NCI-H128 (cell line): ENCODE results near the gene ACADSB.

Experiments
- DNase-seq: peaks from one replicate; lab custom pipeline; 2025; ENCODE audit not compliant: unreplicated experiment; lab: John Stamatoyannopoulos, UW

Gene ACADSB

GRCh38 chr10:123038782-123039631 lies 30.2 kb downstream of the ACADSB start:
- no peak for DNase-seq

- no peak for DNase-seq
These were observed 30.8 kb downstream of the ACADSB start for GRCh38 chr10:123039632-123039930.

GRCh38 chr10:123042708-123043408 lies 34.1 kb downstream of the ACADSB start:
- no peak for DNase-seq

GRCh38 chr10:123043409-123043925 lies 34.7 kb downstream of the ACADSB start:
- DNase-seq = peak; percentile 48

DNA sequence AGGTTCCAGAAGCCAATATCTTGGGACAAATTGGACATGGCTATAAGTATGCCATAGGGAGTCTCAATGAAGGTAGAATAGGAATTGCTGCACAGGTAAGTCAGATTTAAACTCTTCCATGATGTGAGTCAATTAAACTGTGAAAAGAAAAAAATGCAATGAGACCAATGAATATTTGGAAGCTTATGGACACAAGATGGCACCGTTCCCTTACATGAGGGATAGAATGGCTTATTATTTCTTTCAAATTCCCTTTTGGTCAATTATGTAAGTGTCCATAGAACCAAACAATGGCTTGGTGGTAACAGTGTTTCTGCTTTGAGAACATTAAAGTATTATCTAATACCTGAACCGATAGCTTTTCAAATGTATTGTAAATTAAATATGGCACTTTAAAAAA lies 35.6 kb downstream of the ACADSB start:
- no peak for DNase-seq

DNA sequence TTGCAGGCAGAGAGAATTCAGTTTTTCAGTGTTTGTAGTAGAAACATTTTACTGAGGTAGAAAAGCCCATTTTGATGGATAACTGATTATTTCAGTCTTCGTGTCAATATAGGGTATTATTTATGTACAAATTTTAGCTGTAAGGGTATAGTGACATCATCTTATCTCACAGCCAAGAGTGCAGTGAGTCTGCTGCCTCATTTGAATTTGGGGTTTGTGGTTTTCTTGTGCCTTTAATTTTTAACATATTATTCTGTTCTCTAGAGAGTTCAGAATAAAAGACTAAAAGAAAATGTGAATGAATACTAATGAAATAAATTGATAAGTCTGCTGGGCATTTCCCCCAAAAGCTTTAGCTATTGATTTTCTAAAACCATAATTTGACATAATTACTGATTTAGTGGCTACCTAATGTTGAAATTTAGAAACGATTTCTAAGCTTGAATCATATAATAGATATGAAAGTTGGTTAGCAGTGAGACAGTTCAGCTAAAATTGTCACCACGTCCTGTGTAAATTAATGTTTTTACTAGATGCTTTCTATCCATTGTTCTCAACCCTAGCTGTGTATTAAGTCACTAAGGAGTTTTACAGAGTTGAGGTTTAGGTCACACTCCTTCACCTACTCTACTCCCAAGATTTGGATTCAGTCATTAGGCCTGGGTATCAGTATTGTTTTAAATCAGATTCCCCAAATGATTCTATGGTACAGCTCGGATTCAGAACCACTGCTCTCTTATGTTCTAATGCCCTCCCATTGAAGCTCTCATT lies 37.3 kb downstream of the ACADSB start:
- DNase-seq = no peak

GRCh38 chr10:123057968-123058367 lies 49.2 kb downstream of the ACADSB start:
- no peak for DNase-seq

- DNase-seq = no peak
These were observed 53.1 kb downstream of the ACADSB start for GRCh38 chr10:123061865-123062264.

DNA sequence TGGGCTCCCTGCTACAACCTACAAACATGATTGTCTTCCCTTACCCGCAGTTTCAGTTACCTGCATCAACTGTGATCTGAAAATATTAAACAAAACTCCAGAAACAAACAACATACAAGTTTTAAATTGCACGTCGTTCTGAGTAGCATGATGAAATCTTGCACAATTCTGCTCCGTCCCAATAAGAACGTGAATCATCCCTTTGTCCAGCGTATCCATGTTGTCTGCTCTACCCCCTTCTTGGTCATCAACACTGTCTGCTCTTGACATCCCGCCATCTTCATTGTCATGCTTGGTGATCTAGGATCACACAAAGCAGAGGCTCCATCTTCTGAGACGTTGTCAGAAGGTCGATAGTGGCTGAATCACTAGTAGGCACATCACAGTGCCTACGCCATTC lies 53.9 kb downstream of the ACADSB start:
- no peak for DNase-seq

GRCh38 chr10:123068087-123068853 lies 59.5 kb downstream of the ACADSB start:
- DNase-seq = no peak

- no peak for DNase-seq
These were observed 60.6 kb downstream of the ACADSB start for GRCh38 chr10:123069246-123069986.

- no peak for DNase-seq
These were observed 64.4 kb downstream of the ACADSB start for GRCh38 chr10:123073187-123073586.

GRCh38 chr10:123074215-123074614 lies 65.4 kb downstream of the ACADSB start:
- DNase-seq = no peak

- no peak for DNase-seq
These were observed 73.1 kb downstream of the ACADSB start for GRCh38 chr10:123081896-123082295.

DNA sequence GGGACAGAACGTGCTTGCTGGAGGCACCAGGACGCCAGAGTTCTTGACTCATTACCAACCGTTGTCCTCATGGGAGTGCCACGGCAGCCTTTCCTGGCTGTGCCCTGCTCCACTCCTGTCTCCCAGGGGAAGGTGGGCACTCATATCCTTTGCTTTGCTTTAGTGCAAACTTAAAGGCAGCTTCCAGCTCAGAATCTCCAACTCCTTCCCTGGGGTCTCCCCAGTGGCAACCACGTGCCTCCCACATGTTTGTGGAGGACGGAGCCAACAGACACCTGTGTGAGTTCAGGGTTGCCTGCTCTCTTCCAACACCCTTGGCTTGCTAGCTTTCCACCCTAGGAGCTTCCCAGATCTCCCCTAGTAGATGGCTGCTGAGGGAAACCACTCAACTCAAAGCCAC lies 75.0 kb downstream of the ACADSB start:
- DNase-seq = no peak

GRCh38 chr10:123086281-123086680 lies 77.5 kb downstream of the ACADSB start:
- no peak for DNase-seq

GRCh38 chr10:123087348-123087747 lies 78.5 kb downstream of the ACADSB start:
- no peak for DNase-seq

GRCh38 chr10:123087786-123088185 lies 79.0 kb downstream of the ACADSB start:
- no peak for DNase-seq

GRCh38 chr10:123092635-123093414 lies 84.0 kb downstream of the ACADSB start:
- no peak for DNase-seq
